KG1 (cell line): ENCODE data around the gene GPR39.
"Not testable (repeated sequence)": the region's sequence is repeated elsewhere in the genome, so short reads cannot be mapped to it uniquely, and the experiment has no call there.

Source experiments
- DNase-seq: peaks from one replicate; lab custom pipeline; 2025; lab: John Stamatoyannopoulos, UW

GPR39 gene

GRCh38 chr2:132497591-132497990, 81.0 kb downstream of the GPR39 start:
- no peak for DNase-seq

GRCh38 chr2:132503701-132504100, 87.1 kb downstream of the GPR39 start:
- no peak for DNase-seq

- DNase-seq, result no peak
Observed at GRCh38 chr2:132515010-132515409, 98.4 kb downstream of the GPR39 start.

GRCh38 chr2:132517386-132517785, 100.8 kb downstream of the GPR39 start:
- no peak for DNase-seq

- DNase-seq, result no peak
Observed at GRCh38 chr2:132518302-132518701, 101.7 kb downstream of the GPR39 start.

GRCh38 chr2:132519566-132519965, 103.0 kb downstream of the GPR39 start:
- DNase-seq, result no peak

- DNase-seq, result no peak
Observed at GRCh38 chr2:132521341-132521740, 104.7 kb downstream of the GPR39 start.

GRCh38 chr2:132522901-132523300, 106.3 kb downstream of the GPR39 start:
- DNase-seq, result no peak

GRCh38 chr2:132537061-132537460, 120.5 kb downstream of the GPR39 start:
- not testable (repeated sequence) for DNase-seq

- DNase-seq, result no peak
Observed at GRCh38 chr2:132538331-132538855, 121.8 kb downstream of the GPR39 start.

GRCh38 chr2:132540166-132540565, 123.6 kb downstream of the GPR39 start:
- no peak for DNase-seq

- no peak for DNase-seq
Observed at GRCh38 chr2:132542953-132543569, 126.5 kb downstream of the GPR39 start.

GRCh38 chr2:132544006-132544630, 127.5 kb downstream of the GPR39 start:
- no peak for DNase-seq

- peak; percentile 48 for DNase-seq
Observed at GRCh38 chr2:132547090-132547687, 130.6 kb downstream of the GPR39 start.

- no peak for DNase-seq
Observed at GRCh38 chr2:132549935-132550670, 133.5 kb downstream of the GPR39 start.

GRCh38 chr2:132550946-132551345, 134.3 kb downstream of the GPR39 start:
- no peak for DNase-seq

- DNase-seq, result no peak
Observed at GRCh38 chr2:132557694-132558093, 141.1 kb downstream of the GPR39 start.

GRCh38 chr2:132559326-132559725, 142.7 kb downstream of the GPR39 start:
- DNase-seq, result no peak

GRCh38 chr2:132559921-132560320, 143.3 kb downstream of the GPR39 start:
- no peak for DNase-seq

GRCh38 chr2:132560562-132560961, 144.0 kb downstream of the GPR39 start:
- DNase-seq, result no peak

GRCh38 chr2:132562245-132562644, 145.6 kb downstream of the GPR39 start:
- no peak for DNase-seq

GRCh38 chr2:132564065-132564464, 147.5 kb downstream of the GPR39 start:
- no peak for DNase-seq

- no peak for DNase-seq
Observed at GRCh38 chr2:132566379-132566778, 149.8 kb downstream of the GPR39 start.
